GM18519 (cell line): ENCODE results near the gene ANKRD62.

ENCODE experiments used
- ATAC-seq: cut with Tn5 transposase; IDR thresholded peaks from one replicate; pipeline ENCODE4 v1.9.1; 2021; ENCODE audit warnings: mild to moderate bottlenecking, moderate library complexity; ENCODE audit not compliant: unreplicated experiment, low FRiP score

ANKRD62 gene

GRCh38 chr18:12093520-12094257 is at the start of gene ANKRD62:
TSS of gene ANKRD62 (plus strand) at chr18:12093843. CDS start at chr18:12094018, 175 bp downstream.
- ATAC-seq, result no peak

- ATAC-seq, result no peak
These were observed 49.1 kb upstream of the ANKRD62 start for GRCh38 chr18:12044591-12044990.

GRCh38 chr18:12046046-12046750 is 47.4 kb upstream of the ANKRD62 start:
- no peak for ATAC-seq

GRCh38 chr18:12046751-12047335 is 46.8 kb upstream of the ANKRD62 start:
- ATAC-seq, result no peak

GRCh38 chr18:12048010-12048826 is 45.4 kb upstream of the ANKRD62 start:
- ATAC-seq, result no peak

GRCh38 chr18:12048827-12049175 is 44.8 kb upstream of the ANKRD62 start:
- ATAC-seq, result no peak

DNA sequence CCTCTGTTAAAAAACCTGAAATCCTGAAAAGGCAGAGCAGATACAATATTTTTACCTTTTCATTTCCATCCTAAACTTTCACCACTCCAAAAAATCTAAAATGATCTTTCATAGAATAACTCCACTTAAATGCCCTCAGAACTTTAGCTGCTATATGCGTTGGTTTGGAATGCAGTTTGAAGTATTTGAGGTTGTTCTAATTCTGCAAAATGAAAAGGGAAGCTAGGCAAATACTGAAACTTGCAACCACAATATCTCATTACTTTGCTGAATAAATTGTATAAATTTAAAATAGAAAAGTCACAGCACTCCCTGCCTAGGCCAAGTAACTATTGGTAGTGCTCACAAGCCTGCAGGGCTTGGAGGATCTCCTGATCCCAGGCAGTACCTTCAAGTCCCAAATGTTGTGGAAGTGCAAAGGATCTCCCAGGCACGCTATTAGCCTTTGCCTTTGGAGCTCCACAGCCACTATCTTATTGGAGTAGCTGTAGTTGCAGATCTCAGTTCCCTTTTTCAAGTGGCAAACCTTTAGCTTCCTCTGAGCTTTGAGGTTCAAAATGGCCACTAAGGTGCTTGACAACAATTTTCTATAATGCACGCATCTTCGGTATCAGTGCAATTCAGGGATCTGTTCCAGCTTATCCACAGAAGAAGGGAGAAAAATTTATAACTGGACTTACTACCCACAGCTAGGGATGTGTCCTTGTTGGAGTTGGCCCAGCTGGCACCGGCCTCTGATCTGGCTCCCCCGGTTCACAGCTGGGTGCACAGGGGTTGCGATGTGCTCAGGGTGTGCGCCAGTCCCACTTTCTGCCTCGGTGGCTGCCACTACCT is 43.4 kb upstream of the ANKRD62 start:
- ATAC-seq, result peak; percentile 76

DNA sequence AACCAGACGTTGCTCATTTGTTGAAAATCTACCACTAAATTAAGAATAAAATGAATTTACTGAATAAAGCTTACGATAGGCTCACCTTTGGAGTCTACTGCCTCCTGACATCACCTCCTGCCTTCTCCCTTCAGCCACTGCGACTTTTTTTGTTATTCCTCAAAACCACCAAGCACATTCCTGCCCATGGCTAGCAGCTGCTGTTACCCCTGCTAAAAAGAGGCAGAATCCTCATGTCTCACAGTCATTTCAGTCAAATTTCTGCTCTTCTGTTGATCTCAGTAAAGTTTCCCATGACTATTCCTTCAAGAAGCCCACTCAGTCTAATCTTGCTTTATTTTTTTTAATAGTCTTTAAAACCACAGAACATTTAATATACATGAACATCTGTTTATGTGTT is 40.8 kb upstream of the ANKRD62 start:
- no peak for ATAC-seq

DNA sequence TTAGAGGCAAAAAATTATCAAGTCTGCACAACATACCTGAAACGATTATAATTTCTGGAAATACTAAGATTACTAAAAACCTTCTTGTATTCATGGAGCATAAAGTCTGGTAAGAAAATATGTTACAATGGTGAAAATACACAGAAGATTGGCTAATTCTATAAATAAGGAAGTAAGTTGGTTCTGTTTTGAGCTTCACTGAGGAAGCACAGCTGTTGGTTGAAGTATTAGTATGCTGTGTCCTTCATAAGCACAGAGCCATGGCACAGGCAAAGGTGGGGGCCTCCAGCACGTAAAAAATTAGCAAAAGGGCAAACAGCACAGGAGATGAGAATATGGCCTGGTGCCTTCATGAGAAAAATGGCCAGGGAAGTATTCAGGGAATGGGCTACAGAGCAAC is 40.4 kb upstream of the ANKRD62 start:
- peak; percentile 41 for ATAC-seq

DNA sequence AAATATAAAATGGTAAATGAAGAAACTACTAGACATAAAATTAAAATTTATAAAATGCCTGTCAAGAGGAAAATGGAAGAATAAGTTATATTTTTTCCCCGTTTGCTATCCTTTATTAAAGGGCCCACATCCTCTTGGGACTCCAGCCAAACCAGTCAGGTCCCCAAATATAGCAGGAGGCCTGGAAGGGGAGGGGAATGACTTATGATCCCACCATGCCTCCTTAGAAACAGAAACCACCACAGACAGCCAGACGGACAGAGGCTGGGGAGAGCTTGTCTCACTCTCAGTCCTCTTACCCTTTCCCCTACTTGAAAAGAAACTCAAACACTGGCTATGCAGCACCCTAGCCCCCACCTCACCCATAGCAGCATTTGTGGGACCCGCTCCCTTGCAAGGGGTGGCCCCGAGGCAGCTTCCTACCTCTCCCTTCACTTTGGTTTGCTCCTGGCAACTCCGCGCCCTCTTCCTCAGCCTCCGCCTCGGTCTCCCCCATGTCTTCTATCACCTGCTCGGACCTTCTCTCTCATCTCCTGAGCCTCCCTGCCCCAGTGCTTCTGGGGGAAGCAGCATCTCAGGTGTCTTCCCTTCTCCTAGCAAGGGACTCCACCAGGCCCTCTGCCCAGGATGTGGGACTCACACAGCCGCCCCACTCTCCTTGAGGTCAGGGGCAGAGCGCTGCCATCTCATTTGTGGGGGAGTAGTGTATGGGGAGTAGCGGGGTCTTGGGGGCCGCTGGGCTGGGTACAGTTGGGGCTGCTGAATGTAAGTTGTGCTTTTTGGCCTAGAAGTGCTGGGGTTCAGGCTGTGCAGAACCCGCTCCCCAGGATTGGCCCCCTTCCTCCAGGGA is 37.4 kb upstream of the ANKRD62 start:
- ATAC-seq, result no peak

- no peak for ATAC-seq
These were observed 36.7 kb upstream of the ANKRD62 start for GRCh38 chr18:12056884-12057402.

DNA sequence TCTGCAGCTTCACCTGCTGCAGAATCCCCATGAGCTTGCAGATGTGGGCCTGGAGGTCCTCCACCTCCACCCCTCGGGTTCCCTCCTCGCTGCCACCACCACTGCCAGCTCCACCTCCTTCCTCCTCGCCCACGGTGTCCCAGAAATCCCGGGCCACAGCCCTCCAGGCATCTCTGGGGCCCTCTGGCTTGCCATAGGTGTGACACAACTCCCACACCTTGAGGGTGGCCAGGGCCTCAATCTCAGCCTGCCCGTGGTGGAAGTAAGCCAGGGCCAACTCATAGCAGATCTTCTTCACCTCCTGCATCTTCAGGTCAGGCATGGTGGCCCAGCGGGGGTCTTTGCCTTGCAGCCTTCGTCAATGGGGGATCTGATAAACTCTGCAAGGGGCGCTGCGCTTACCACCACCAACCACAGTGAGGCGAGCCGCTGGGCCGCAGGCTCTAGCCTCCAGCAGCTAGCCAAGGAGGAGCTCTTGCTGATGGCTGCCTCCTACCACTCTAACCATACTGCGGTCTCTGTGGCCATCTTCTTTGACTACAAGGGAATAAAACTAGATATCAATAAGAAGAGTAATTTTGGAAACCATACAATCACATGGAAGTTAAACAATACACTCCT is 36.1 kb upstream of the ANKRD62 start:
- ATAC-seq, result no peak

- no peak for ATAC-seq
These were observed 34.1 kb upstream of the ANKRD62 start for GRCh38 chr18:12059334-12060181.

DNA sequence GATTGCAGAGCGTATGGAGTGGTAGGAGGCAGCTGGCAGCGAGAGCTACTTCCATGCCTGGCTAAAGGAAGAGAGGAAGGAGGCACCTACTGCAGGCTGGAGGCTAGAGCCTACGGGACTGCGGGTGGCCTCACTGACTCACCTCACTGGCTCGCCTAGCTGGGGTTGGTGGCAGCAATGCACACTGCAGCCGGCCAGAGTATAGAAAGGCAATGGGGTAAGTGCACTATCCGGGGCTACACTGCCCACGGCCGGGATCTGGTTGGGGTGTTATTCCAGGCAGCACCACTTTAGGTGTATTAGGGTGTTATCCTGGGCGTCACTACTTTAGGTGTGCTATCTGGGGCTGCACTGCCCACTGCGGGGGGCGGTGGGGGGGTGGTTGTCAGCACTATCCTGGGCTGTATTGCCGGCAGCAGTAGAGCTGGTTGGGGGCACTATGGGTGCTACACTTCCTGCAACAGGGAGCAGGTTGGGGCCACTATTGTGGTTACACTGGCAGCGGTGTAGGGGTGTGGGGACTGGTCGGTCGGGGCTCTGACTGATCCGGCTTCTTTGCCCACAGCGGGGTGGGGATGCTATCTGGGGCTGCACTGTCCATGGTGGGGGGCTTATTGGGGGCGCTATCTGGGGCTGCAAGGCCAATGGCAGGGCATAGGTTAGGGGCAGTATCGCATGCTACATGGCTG is 33.3 kb upstream of the ANKRD62 start:
- no peak for ATAC-seq

- no peak for ATAC-seq
These were observed 32.0 kb upstream of the ANKRD62 start for GRCh38 chr18:12061685-12062084.

DNA sequence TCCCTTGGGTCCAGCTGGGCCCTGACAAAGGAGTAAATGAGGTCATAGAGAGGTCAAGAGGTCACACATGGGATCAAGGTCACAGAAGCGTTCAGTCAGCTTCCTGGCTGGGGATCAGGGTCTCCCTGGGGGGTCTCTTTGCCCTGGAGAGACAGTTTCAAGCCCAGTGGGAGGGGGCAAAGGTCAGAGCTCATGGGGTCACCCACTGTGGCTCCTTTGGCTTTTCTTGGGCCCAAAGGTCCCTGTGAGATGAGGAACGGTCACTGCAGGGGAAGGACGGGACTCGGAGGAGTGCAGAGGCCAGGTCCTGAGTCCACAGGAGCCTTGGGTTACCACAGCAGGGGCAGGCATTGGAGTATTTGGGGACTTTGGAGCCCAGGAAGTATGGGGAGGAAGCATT is 30.7 kb upstream of the ANKRD62 start:
- ATAC-seq, result no peak
